ENCODE measurements around the gene GOLGA6D. TPM values are rescaled to one million over a fixed set of nuclear protein-coding genes. Genes with fewer than 3 reads are reported as not detected.
"Not testable (repeated sequence)": the region's sequence is repeated elsewhere in the genome, so short reads cannot be mapped to it uniquely, and the experiment has no call there.

The GOLGA6D gene, protein sequence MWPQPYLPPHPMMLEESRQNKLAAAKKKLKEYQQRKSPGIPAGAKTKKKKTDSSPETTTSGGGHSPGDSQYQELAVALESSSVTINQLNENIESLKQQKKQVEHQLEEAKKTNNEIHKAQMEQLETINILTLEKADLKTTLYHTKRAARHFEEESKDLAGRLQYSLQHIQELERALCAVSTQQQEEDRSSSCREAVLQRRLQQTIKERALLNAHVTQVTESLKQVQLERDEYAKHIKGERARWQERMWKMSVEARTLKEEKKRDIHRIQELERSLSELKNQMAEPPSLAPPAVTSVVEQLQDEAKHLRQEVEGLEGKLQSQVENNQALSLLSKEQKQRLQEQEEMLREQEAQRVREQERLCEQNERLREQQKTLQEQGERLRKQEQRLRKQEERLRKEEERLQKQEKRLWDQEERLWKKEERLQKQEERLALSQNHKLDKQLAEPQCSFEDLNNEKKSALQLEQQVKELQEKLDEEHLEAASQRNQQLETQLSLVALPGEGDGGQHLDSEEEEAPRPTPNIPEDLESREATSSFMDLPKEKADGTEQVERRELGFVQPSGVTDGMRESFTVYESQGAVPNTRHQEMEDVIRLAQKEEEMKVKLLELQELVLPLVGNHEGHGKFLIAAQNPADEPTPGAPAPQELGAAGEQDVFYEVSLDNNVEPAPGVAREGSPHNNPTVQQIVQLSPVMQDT
- 0.12 TPM for total RNA-seq

DNA sequence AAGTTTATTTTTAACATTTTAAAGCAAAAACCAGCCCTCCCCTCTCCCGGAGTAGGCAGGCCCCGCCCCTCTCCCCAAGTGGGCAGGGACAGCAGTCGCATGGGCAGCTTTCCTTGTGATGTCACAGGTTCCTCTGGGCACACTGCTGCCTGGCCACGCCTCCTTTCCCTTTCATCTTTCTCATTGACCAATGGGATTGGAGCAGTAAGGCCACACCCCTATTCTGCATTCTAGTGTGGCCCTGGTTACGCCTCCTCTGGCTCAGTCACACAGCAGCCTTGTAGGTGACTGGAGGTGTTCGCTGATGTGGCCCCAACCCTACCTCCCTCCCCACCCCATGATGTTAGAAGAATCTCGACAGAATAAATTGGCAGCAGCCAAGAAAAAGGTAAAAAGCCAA lies at the start of gene GOLGA6D:
Gene GOLGA6D (plus strand): TSS at position 264 of the 400 bp plus-strand sequence. CDS start 41 bp downstream, at position 305.
- DNase-seq (ENCODE audit: low spot score): not testable (repeated sequence)

- DNase-seq (ENCODE audit: low spot score): no peak
These were observed 49.0 kb upstream of the GOLGA6D start for GRCh38 chr15:75233504-75234190.

DNA sequence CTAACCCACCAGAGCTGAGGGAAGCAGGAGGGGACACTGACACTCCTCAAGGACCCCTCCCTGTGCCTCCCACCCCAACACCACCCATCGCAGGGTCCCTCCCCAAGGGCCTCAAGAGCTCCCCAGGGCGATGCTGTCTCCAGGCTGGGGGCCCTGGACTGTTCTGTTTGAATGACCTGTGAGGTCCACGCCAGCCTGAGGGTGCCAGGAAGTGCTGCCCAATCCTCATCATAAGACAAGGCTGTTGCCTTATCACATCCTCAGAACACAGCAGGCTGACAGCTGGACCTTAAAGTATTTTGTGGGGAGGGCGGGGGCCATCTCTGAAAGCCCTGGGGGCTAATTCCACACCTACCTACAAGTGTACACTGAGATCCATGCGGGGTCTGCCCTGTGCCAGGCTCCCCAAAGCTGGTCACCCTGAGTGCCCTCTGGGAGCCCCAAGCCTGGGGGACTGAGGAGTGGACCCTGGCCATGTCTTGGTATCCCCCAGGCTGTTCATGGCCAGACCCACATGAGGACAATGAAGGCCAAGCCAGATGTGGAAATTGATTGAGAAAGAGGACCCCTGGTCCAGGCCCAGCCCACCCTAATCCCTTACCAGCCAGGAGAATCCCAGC lies 48.3 kb upstream of the GOLGA6D start:
- no peak for DNase-seq (ENCODE audit: low spot score)

DNA sequence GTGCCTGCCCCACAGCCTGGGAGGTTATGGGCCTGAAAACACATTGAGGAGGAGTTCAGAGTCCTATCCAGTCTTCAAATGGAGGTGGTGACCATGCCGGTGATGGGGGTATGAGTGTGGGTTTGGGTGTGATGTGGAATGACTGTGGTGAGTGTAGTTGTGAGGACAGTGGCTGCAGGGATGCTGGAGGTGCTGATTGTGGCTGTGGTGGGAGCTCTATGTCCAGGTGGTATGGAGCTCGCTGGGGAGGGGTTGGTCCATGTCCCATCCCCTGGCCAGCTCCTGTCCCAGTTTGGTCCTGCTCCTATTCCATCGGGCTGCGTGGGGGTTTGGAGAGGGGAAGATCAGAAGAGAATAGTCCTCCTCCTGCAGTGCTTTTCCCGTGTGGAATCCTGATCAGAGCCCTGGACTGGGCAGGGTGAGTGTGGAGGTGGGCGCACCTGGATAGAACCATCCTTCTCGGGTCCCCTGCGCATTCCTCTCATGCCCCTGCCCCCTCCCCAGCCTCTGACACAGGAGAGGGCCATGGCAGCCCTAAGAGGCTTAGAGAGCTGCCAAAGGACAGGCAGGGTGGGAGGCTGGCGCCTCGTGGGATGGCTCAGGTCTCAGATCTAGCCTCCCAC lies 47.5 kb upstream of the GOLGA6D start:
- DNase-seq (ENCODE audit: low spot score): no peak

DNA sequence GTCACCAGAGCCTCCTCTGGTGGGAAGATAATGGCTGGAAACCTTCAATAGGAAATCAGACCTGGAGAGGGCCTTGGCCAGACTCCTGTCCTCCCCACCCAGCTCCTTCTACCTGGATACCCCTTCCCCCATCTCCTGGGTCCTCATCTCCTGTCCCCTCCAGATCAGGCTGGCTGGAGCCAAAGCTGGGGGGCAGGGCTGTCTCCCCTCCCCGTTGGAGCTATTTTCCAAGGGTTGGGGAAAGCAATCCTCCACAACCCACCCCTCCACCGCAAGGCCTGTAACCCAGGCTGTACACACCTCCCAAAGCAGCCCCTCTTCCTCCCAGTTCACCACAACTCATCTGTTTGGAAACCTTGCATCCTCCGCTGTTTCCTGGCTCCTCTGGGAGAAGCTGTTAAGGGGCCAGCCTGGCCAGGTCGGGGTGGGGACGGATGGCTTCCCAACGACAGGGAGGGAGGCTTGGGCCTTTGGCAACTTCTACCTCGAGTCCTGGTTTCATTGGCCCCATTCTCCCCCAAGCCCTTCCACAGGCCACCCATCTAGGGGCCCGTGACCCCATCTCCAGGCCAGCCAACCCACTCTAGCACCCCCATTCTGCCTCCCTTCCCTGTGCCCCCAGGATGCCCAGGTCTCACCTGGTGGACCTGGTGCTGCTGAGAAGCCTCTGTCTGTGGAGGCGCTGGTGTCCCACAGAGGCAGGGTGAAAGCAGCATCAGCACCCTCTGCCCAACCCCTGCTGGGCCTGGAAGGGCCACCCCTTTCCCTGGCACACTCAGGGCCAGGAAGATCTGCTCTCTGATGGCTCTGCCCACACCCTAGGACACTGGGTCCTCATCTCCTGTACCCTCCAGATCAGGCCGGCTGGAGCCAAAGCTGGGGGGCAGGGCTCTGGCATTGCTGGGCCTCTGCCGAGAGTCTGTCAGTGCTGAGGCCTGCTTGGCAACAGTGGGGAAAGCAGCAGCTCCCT lies 46.6 kb upstream of the GOLGA6D start:
- no peak for DNase-seq (ENCODE audit: low spot score)

DNA sequence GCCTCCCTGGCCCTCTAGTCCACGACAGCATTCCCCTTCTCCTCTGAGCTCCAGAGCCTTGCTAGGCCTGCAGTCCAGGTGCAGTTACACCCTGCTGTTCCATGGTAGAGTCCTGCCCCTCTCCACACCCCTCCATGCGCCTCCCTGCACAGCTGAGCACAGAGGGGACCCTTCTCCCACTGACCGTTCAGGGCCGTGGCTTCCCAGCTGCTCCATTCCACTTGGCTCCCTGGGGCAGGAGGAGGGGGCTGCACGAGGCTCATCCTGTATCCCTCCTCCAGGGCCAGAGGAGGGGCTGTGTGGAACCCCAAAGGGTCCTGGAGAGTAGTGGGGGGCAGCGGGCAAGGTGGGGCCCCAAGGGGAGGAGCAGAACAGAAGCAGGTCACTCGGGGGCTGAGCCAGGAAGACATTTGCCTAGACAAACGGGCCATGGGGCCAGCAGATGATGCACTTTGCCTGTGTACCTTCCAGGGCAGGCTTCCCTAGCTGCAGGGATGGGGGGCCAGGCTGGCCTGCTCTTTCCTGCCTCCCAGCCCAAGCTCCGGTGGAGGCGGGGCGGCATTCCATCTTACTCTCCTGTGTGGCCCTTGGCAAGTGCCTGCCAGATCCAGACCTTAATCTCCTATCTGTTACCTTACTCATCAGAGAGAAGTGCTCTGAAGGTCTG lies 45.2 kb upstream of the GOLGA6D start:
- no peak for DNase-seq (ENCODE audit: low spot score)

DNA sequence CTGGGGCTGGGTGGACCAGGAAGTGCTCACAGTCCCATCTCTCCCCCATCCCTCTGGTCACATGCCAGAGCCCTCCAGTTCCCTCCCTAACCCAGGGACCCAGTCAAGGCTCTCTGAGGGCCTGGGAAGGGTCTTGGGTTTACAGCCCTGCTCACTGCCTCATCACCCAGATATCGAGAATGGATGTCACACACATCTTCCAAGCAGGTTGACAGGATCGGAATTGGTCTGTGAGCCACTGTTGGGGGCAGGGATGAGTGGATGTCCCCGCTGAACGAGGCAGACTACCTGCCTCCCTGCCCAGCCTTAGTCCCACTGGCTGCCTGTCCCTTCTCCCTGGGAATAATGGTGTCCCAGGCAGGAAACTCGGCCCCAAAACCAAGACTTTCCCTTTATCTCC lies 44.5 kb upstream of the GOLGA6D start:
- no peak for DNase-seq (ENCODE audit: low spot score)

- not testable (repeated sequence) for DNase-seq (ENCODE audit: low spot score)
These were observed 36.9 kb upstream of the GOLGA6D start for GRCh38 chr15:75245741-75246140.

- DNase-seq (ENCODE audit: low spot score): not testable (repeated sequence)
These were observed 33.6 kb upstream of the GOLGA6D start for GRCh38 chr15:75248991-75249390.

GRCh38 chr15:75249726-75250125 lies 32.9 kb upstream of the GOLGA6D start:
- no peak for DNase-seq (ENCODE audit: low spot score)

DNA sequence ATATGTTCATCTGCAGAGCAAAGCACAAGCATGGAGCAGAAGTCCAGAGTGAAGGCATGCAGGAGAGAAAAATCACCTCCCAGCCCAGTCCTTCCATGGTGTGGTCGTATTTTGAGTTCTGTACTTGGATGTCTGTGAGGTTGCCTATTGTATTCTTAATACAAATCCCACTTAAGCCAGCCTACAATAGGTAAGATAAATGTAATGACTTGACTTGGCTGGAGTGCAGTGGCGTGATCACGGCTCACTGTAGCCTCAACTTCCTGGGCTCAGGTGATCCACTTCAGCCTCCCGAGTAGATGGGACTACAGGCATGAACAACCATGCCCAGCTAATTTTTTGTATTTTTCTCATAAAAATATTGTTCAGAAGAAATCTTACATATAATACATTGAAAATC lies 31.3 kb upstream of the GOLGA6D start:
- DNase-seq (ENCODE audit: low spot score): not testable (repeated sequence)

DNA sequence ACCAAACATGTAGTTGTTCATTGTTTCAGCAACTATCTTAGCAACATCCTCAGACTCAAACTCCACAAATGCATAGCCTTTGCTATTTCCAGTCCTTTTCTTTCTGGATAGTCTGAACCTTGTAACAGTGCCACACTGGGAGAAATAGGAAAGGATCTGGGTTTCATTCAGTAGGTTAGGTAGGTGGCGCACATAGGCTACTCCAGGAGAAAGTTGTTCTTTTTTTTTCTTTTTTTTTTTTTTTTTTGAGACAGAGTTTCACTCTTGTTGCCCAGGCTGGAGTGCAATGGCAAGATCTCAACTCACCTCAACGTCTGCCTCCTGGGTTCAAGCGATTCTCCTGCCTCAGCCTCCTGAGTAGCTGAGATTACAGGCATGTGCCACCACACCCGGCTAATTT lies 30.4 kb upstream of the GOLGA6D start:
- not testable (repeated sequence) for DNase-seq (ENCODE audit: low spot score)

- DNase-seq (ENCODE audit: low spot score): not testable (repeated sequence)
These were observed 24.6 kb upstream of the GOLGA6D start, which contains the start of gene GOLGA6C for GRCh38 chr15:75258034-75258433. GOLGA6C (plus strand) TSS chr15:75258334; CDS start chr15:75258599, 265 bp downstream.

DNA sequence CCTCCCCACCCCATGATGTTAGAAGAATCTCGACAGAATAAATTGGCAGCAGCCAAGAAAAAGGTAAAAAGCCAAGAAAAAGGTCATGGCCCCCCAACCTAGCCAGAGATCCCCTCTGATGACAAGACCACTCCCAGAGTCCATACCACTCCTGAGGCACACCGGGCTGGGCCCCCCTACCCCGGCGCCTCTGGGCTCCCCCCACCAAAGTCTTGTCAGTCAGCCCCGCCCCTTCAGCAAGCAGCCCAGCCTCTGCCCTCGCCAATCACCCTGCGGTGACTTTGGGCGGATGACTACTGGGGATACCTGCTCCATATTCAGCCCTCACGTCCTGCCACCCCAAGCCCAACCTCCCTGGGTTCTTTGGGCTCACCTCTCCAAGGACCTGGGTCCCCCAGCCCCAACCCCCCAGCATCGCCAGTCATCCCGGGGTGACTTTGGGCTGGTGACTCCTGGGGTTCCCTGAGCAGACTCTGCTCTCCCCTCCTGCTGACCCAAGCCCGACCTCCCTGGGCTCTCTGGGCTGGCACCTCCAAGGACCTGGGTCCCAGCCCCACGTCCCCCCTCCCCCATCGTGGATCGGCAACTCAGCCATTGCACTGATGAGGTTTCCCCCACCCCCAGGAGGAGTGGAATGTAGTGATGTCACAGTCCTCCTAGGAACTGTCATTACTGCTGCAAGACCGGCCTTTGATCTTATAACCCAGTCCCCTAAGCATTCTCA lies 23.9 kb upstream of the GOLGA6D start:
- DNase-seq (ENCODE audit: low spot score): peak; percentile 8

GRCh38 chr15:75259873-75260272 lies 22.8 kb upstream of the GOLGA6D start:
- not testable (repeated sequence) for DNase-seq (ENCODE audit: low spot score)

GRCh38 chr15:75273751-75274359 lies 8.8 kb upstream of the GOLGA6D start:
- DNase-seq (ENCODE audit: low spot score): not testable (repeated sequence)

DNA sequence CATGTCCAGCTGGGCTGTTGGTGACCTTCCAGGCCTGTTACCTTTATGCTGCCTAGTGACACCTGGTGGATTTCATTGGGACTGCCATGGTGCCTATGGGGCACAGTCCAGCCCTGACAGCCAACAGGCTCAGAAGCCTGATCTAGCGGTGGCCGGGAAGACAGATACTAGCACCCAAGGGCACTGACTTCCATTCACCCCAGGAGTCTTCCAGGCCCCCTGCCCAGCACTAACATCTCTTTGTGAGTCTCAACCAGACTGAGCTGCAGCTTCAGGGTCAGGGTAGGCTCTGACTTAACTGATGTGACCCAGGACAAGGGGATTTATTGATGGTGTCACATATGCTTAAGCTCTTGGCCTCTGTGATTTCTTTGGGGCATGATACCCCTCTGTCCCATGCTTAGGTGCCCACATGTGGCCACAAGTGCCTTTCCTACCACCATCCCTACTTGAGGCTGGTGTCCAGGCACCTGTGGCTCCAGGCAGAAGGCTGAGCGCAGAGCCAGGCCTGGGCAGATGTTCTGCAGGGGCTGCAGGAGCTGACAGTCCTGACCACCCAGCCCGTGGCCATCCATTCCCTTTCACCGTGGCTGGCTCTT lies 8.0 kb upstream of the GOLGA6D start:
- DNase-seq (ENCODE audit: low spot score): peak; percentile 90

GRCh38 chr15:75275617-75276016 lies 7.0 kb upstream of the GOLGA6D start:
- DNase-seq (ENCODE audit: low spot score): not testable (repeated sequence)
